ENCODE results near the gene C10orf88. TPM values are rescaled to one million over a fixed set of nuclear protein-coding genes. Genes with fewer than 3 reads are reported as not detected.

C10orf88 gene
- total and polyA plus RNA-seq, 2 of the 8 experiments (the other 6 are each of a cell fraction or from before 2014, with no cell fraction given): 3.2 to 11.0 TPM

GRCh38 chr10:122998360-122998917 is 44.4 kb upstream of the C10orf88 start:
- Histone ChIP-seq H3K4me1 (replicated peaks in 1 of 4; ENCODE audit: control insufficient read depth in 3 of 4, insufficient read depth in 4 of 4, low read length in 3 of 4) (no peaks in the 10 kb centered on the region), H3K9ac (replicated peaks in 1 of 4; ENCODE audit: extremely low read depth in 1 of 4, low read depth in 3 of 4, low read length in 3 of 4) (no peak overlapping the region), H2AK5ac (ENCODE audit: low read depth, low read length) (no peak overlapping the region), H3K4me2 (ENCODE audit: insufficient read depth in 1 of 2, low read depth in 2 of 2, low read length in 2 of 2) (no peak overlapping the region), H2BK12ac (ENCODE audit: low read depth, low read length) (no peak overlapping the region), H3K36me3 (ENCODE audit: control insufficient read depth in 2 of 4, insufficient read depth in 4 of 4, low read length in 3 of 4) (peaks cover 2 to 19% (median 9%) of the 10 kb centered on the region in 4 experiments; a peak in 6 of 8 replicates), H2AFZ (ENCODE audit: low read length) (no peak overlapping the region), H3K79me2 (ENCODE audit: control insufficient read depth in 1 of 2, insufficient read depth in 2 of 2, low read length in 2 of 2) (peaks cover 0 to 30% of the 10 kb centered on the region in 2 experiments; a peak in 2 of 4 replicates), H4K8ac (ENCODE audit: extremely low read depth, insufficient read depth, low read length) (no peak overlapping the region), H2BK120ac (replicated peaks; ENCODE audit: low read depth, low read length) (no peak overlapping the region), H4K91ac (replicated peaks; ENCODE audit: insufficient read length, low read length) (no peak overlapping the region), H3K18ac (ENCODE audit: extremely low read depth, low read length) (no peak overlapping the region), H2BK15ac (ENCODE audit: low read length) (no peak overlapping the region), H3K23ac (ENCODE audit: insufficient read length) (no peak overlapping the region), H4K5ac (ENCODE audit: insufficient read length, low read depth, low read length) (no peak overlapping the region), H3K27ac (ENCODE audit: low read depth, low read length) (no peak overlapping the region), H4K20me1 (replicated peaks in 1 of 2; ENCODE audit: control insufficient read depth in 1 of 2, insufficient read depth in 2 of 2, low read length in 2 of 2) (peaks cover 0 to 4% of the 10 kb centered on the region in 2 experiments), H3K56ac (replicated peaks; ENCODE audit: insufficient read length, low read depth, low read length) (no peak overlapping the region), H3K23me2 (ENCODE audit: low read depth, low read length) (no peaks in the 10 kb centered on the region), H3K4ac (replicated peaks; ENCODE audit: insufficient read length, low read depth, low read length) (no peak overlapping the region), H2BK5ac (ENCODE audit: low read depth, low read length) (no peak overlapping the region), H3K27me3 (replicated peaks in 1 of 4; ENCODE audit: control insufficient read depth in 3 of 4, extremely low read depth in 1 of 4, insufficient read depth in 3 of 4, low read length in 3 of 4) (no peaks in the 10 kb centered on the region), H3K14ac (ENCODE audit: insufficient read length) (no peak overlapping the region), H3K79me1 (ENCODE audit: low read depth, low read length) (no peaks in the 10 kb centered on the region; the same call in 1 of the 2 replicates), H3K9me3 (ENCODE audit: insufficient read depth in 2 of 2, low read depth in 1 of 2, low read length in 1 of 2) (no peaks in the 10 kb centered on the region; a peak in 1 of 4 replicates), H2BK20ac (ENCODE audit: low read length) (no peak overlapping the region), H3K4me3 (ENCODE audit: extremely low read depth in 1 of 4, insufficient read depth in 2 of 4, low read depth in 3 of 4, low read length in 4 of 4) (no peak overlapping the region)
- 86% methylated on average over 6 of the region's 6 CpGs; no CpG with 5 or more reads in 1 of the 2 experiments for WGBS, 2 experiments (ENCODE audit: extremely low coverage in 1 of 2, insufficient coverage in 1 of 2, insufficient read length in 1 of 2, insufficient replicate concordance in 2 of 2, low coverage in 1 of 2, low lambda C conversion rate in 2 of 2, missing lambda C conversion rate in 1 of 2)
- ChIA-PET POLR2A (ENCODE audit: partially characterized antibody) (interaction anchor here (0.8 to 1.7 kb wide), 2 partner anchors 9 to 15 kb away, joined by 4 to 6 read pairs; no protein-coding TSS in a partner anchor), CTCF (ENCODE audit: partially characterized antibody) (interaction anchor here (2.0 to 4.4 kb wide), 2 partner anchors 17 to 19 kb away, joined by 5 to 24 read pairs; no protein-coding TSS in a partner anchor)
- FAIRE-seq (no peak), DNase-seq (ENCODE audit: low read depth in 1 of 2, low spot score in 2 of 2) (no peak)
- TF ChIP-seq TAF1 (IDR thresholded peaks at IDR 0.05; ENCODE audit: low read depth, low read length) (no peak), NRF1 (IDR thresholded peaks at IDR 0.05; ENCODE audit: low read depth, low read length) (no peak), FOSL1 (IDR thresholded peaks at IDR 0.05; ENCODE audit: insufficient read depth, low read depth, low read length) (no peak), SP4 (IDR thresholded peaks at IDR 0.05; ENCODE audit: low read length) (no peak), RXRA (IDR thresholded peaks at IDR 0.05; ENCODE audit: insufficient read depth, low read depth, low read length) (no peak), BCL11A (IDR thresholded peaks at IDR 0.05; ENCODE audit: low read depth in 2 of 2, low read length in 2 of 2) (no peak), KDM1A (IDR thresholded peaks at IDR 0.05; ENCODE audit: borderline replicate concordance, low read length) (no peak), SIN3A (conservative IDR thresholded peaks at IDR 0.05 in 1 of 2, IDR thresholded peaks at IDR 0.05 in 1 of 2; ENCODE audit: low read depth in 1 of 2, low read length in 2 of 2) (no peak)
